Fibroblast of lung (primary cell): ENCODE measurements around the gene SESN1.

ENCODE experiments used
- EZH2 ChIP-seq: IDR thresholded peaks from 2 replicates; pipeline ENCODE4 v1.5.1; 2012; ENCODE audit warnings: low read length, control low read depth, mild to moderate bottlenecking; ENCODE audit errors: missing control alignments
- TF ChIP-seq, protein P1 (sequence below), 2 donors: IDR thresholded peaks in 1 of 2; conservative IDR thresholded peaks in 1 of 2; 1 replicate in 1 of 2; 2 replicates in 1 of 2; pipeline ENCODE4 v1.5.1; 2011 to 2012; ENCODE audit warnings: low read length in 2 of 2, control low read depth in 1 of 2, inconsistent platforms in 1 of 2, low read depth in 1 of 2, mild to moderate bottlenecking in 1 of 2

DNA sequence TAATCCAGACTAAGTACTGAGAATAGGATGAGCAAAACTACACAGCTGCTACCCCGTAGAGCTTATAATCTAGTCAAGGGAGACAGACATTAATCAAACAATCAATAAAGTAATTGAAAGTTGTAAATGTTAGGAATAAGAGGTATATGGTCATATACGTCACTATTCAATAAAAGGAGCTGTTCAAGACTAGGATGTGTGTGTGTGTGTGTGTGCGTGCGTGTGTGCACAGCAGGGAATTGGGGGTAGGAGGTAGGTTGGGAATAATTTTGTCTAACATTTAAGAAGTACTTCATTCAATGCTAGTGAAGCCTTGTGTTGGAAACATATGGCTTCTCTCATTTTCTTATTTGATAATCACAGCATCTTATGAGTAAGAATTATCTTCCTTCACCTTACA lies 41.8 kb downstream of the SESN1 start:
- TF ChIP-seq, protein P1, sequence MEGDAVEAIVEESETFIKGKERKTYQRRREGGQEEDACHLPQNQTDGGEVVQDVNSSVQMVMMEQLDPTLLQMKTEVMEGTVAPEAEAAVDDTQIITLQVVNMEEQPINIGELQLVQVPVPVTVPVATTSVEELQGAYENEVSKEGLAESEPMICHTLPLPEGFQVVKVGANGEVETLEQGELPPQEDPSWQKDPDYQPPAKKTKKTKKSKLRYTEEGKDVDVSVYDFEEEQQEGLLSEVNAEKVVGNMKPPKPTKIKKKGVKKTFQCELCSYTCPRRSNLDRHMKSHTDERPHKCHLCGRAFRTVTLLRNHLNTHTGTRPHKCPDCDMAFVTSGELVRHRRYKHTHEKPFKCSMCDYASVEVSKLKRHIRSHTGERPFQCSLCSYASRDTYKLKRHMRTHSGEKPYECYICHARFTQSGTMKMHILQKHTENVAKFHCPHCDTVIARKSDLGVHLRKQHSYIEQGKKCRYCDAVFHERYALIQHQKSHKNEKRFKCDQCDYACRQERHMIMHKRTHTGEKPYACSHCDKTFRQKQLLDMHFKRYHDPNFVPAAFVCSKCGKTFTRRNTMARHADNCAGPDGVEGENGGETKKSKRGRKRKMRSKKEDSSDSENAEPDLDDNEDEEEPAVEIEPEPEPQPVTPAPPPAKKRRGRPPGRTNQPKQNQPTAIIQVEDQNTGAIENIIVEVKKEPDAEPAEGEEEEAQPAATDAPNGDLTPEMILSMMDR (conservative IDR thresholded peaks at IDR 0.05 in 1 of 2, IDR thresholded peaks at IDR 0.05 in 1 of 2; ENCODE audit: low read depth in 1 of 2, low read length in 2 of 2), result no peak
- no peak for TF ChIP-seq EZH2
